HCT116 (cell line): Measurements from ENCODE around the gene NKX6-2. TPM values are rescaled to one million over a fixed set of nuclear protein-coding genes. Genes with fewer than 3 reads are reported as not detected.

ENCODE experiments used
- ATAC-seq: fragments of 200-7000 bp; cut with Tn5 transposase; 2 replicates; pipeline ENCODE4 v1.9.1; 2020; ENCODE audit warnings: mild to moderate bottlenecking, moderate library complexity
- BruUV-seq: library from RNA; stranded (reverse); fragments of 400-500 nt; replicated peaks from 2 replicates; lab custom pipeline; 2021; lab: Mats Ljungman, UMichigan
- CTCF ChIA-PET: fragments of 300-600 bp; sonication (Branson Sonifier 250); formaldehyde crosslinking; loops from one replicate; lab custom pipeline; 2021; ENCODE audit warnings: antibody characterized with exemption; lab: Charles Lee
- POLR2A ChIA-PET: fragments of 300-600, 350-600 bp; sonication (Branson Sonifier 250); formaldehyde crosslinking; loops from one replicate; lab custom pipeline; 2021; ENCODE audit warnings: antibody characterized with exemption; lab: Charles Lee
- RAD21 ChIA-PET, 2 experiments: fragments of 300-600 bp; sonication (Branson Sonifier 250); formaldehyde crosslinking; loops; one replicate each; lab custom pipeline; 2023; ENCODE audit warnings: low total read pairs in 2 of 2; ENCODE audit not compliant: uncharacterized antibody in 2 of 2, unreplicated experiment in 2 of 2, low non-redundant PET in 1 of 2; lab: Charles Lee
- DNase-seq: peaks from one replicate; pipeline ENCODE4 v3.0.0-alpha.2; 2010; ENCODE audit warnings: low read depth, low spot score
- H2AFZ ChIP-seq: fragments of 200-600 bp; shearing (Covaris generic), sonication (generic); 2 replicates; pipeline ENCODE4 v1.6.1; 2017; ENCODE audit warnings: low read depth, mixed run types, mixed read lengths, antibody characterized with exemption, low read length; ENCODE audit not compliant: poor library complexity, severe bottlenecking
- H3K27ac ChIP-seq: 2 replicates; pipeline ENCODE4 v1.5.1; 2012; ENCODE audit warnings: low read depth, low read length
- H3K27me3 ChIP-seq: fragments of 200-600 bp; sonication (generic); 2 replicates; pipeline ENCODE4 v1.6.1; 2016; ENCODE audit warnings: mixed run types, low read length, mixed read lengths; ENCODE audit not compliant: insufficient read depth
- H3K36me3 ChIP-seq, 2 experiments: fragments of 200-500 bp in 1 of 2; fragments of 200-600 bp in 1 of 2; sonication (Bioruptor generic) in 1 of 2; sonication (generic) in 1 of 2; 2 replicates each; pipeline versions ENCODE4 v1.5.1 to v1.6.1; 2014 to 2016; ENCODE audit warnings: low read length in 2 of 2, inconsistent platforms in 1 of 2, mixed read lengths in 1 of 2, mixed run types in 1 of 2; ENCODE audit not compliant: insufficient read depth in 2 of 2, control insufficient read depth in 1 of 2
- H3K4me1 ChIP-seq, 2 experiments: fragments of 200-600 bp in 1 of 2; sonication (generic) in 1 of 2; 2 replicates each; pipeline versions ENCODE4 v1.5.1 to v1.6.1; 2012 to 2017; ENCODE audit warnings: low read length in 2 of 2, inconsistent platforms in 1 of 2, mild to moderate bottlenecking in 1 of 2, mixed read lengths in 1 of 2, mixed run types in 1 of 2, moderate library complexity in 1 of 2; ENCODE audit not compliant: insufficient read depth in 2 of 2, control insufficient read depth in 1 of 2
- H3K4me2 ChIP-seq: fragments of 200-600 bp; sonication (generic); 2 replicates; pipeline ENCODE4 v1.6.1; 2017; ENCODE audit warnings: mixed run types, low read length, mixed read lengths
- H3K4me3 ChIP-seq, 2 experiments: fragments of 200-600 bp in 1 of 2; sonication (generic) in 1 of 2; replicated peaks in 1 of 2; 2 replicates each; pipeline ENCODE4 v1.5.1; 2011 to 2016; ENCODE audit warnings: low read length in 2 of 2, control low read depth in 1 of 2, low read depth in 1 of 2, mild to moderate bottlenecking in 1 of 2, mixed read lengths in 1 of 2, mixed run types in 1 of 2
- H3K79me2 ChIP-seq: fragments of 200-600 bp; sonication (generic); 2 replicates; pipeline ENCODE4 v1.6.1; 2017; ENCODE audit warnings: mild to moderate bottlenecking, mixed run types, low read length, moderate library complexity, mixed read lengths; ENCODE audit not compliant: insufficient read depth
- H3K9ac ChIP-seq: fragments of 200-600 bp; sonication (generic); 2 replicates; pipeline ENCODE4 v1.6.1; 2016; ENCODE audit warnings: low read length, mixed read lengths
- H3K9me2 ChIP-seq: fragments of 200-600 bp; sonication (generic), shearing (Covaris generic); 2 replicates; pipeline ENCODE4 v1.6.1; 2017; ENCODE audit warnings: mixed run types, mild to moderate bottlenecking, moderate library complexity; ENCODE audit not compliant: insufficient read depth
- H3K9me3 ChIP-seq, 2 experiments: fragments of 200-500 bp in 1 of 2; fragments of 200-600 bp in 1 of 2; sonication (Bioruptor generic) in 1 of 2; sonication (generic) in 1 of 2; 2 replicates each; pipeline ENCODE4 v1.6.1; 2014 to 2017; ENCODE audit warnings: low read length in 2 of 2, mixed read lengths in 2 of 2, inconsistent platforms in 1 of 2, low read depth in 1 of 2, mild to moderate bottlenecking in 1 of 2, mixed run types in 1 of 2, moderate library complexity in 1 of 2; ENCODE audit not compliant: control insufficient read depth in 1 of 2, insufficient read depth in 1 of 2
- H4K20me1 ChIP-seq: fragments of 200-600 bp; sonication (generic), shearing (Covaris generic); 2 replicates; pipeline ENCODE4 v1.6.1; 2017; ENCODE audit warnings: mixed run types, mild to moderate bottlenecking, moderate library complexity; ENCODE audit not compliant: insufficient read depth
- EGR1 ChIP-seq: IDR thresholded peaks from 2 replicates; pipeline ENCODE4 v1.6.1; 2012; ENCODE audit warnings: low read depth
- ELF1 ChIP-seq: IDR thresholded peaks from 2 replicates; pipeline ENCODE4 v1.6.1; 2012; ENCODE audit warnings: low read depth, borderline replicate concordance
- EZH2 ChIP-seq: fragments of 200-600 bp; sonication (generic); IDR thresholded peaks from 2 replicates; pipeline ENCODE4 v1.6.1; 2017; ENCODE audit warnings: antibody characterized with exemption, mixed run types
- EZH2phosphoT487 ChIP-seq: fragments of 200-600 bp; IDR thresholded peaks from 2 replicates; pipeline ENCODE4 v1.6.1; 2018; ENCODE audit warnings: antibody characterized with exemption, borderline replicate concordance
- JUND ChIP-seq: IDR thresholded peaks from 2 replicates; pipeline ENCODE4 v1.6.1; 2012
- RAD21 ChIP-seq: IDR thresholded peaks from 2 replicates; pipeline ENCODE4 v1.6.1; 2012; ENCODE audit warnings: low read depth, mild to moderate bottlenecking
- SRF ChIP-seq: IDR thresholded peaks from 2 replicates; pipeline ENCODE4 v1.6.1; 2012; ENCODE audit warnings: low read depth
- TCF7L2 ChIP-seq: IDR thresholded peaks from 2 replicates; pipeline ENCODE4 v1.7.0; 2011; ENCODE audit warnings: borderline replicate concordance, inconsistent platforms; ENCODE audit not compliant: insufficient read depth, insufficient read length; ENCODE audit errors: extremely low read depth
- YY1 ChIP-seq: IDR thresholded peaks from 2 replicates; pipeline ENCODE4 v1.6.1; 2011; ENCODE audit warnings: low read length, low read depth, moderate library complexity, mild to moderate bottlenecking; ENCODE audit not compliant: insufficient replicate concordance; ENCODE audit errors: extremely low read depth
- ZNF274 ChIP-seq: fragments of 200-500 bp; sonication (Bioruptor generic); IDR thresholded peaks from 2 replicates; pipeline ENCODE4 v1.6.1; 2014; ENCODE audit warnings: mild to moderate bottlenecking, low read depth, low read length, inconsistent platforms
- intact Hi-C: fragments of 100-400 bp; cut with micrococcal nuclease; formaldehyde crosslinking; loops from 2 replicates; pipeline ENCODE4 v1.10.0; 2022
- total RNA-seq: library from RNA; stranded (reverse); gene quantifications from one replicate; pipeline ENCODE4 v1.2.1, GENCODE V29; 2021; ENCODE audit not compliant: unreplicated experiment
- TF ChIP-seq, protein P1 (sequence below): IDR thresholded peaks from 2 replicates; pipeline ENCODE4 v1.6.1; 2012
- TF ChIP-seq, protein P2 (sequence below): IDR thresholded peaks from 2 replicates; pipeline ENCODE4 v1.6.1; 2012
- TF ChIP-seq, protein P3 (sequence below): IDR thresholded peaks from 2 replicates; pipeline ENCODE4 v1.6.1; 2011; ENCODE audit warnings: mild to moderate bottlenecking, low read length, moderate library complexity; ENCODE audit not compliant: insufficient replicate concordance; ENCODE audit errors: extremely low read depth

The NKX6-2 gene
- total RNA-seq, 1 experiment from 2014 or later: not detected

DNA sequence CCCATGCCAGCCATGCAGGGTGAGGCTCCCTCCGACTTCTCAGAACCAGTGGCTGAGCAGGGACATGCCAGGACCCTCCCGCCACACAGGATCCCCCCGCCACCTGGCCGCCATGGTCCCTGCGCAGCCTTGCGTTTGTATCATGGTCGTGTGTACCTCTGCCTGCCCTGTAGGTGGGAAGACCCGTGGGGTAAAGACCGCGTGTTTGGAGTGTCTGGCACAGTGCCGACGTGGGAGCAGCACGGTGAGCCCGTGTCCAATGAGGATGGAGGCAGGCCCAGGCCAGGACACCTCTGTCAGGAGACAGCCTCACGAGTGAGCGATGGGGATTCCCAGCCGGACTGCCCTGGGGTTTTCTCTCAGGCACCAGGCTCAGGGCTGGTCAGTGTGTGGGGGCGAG lies 31.9 kb downstream of the NKX6-2 start:
- no peak for TF ChIP-seq EGR1
- Histone ChIP-seq H3K27me3 (no peaks in the 10 kb centered on the region), H3K9me3 (no peaks in the 10 kb centered on the region), H3K4me2 (no peak overlapping the region), H3K4me1 (no peaks in the 10 kb centered on the region), H3K4me3 (no peak overlapping the region), H3K27ac (no peak overlapping the region), H4K20me1 (no peaks in the 10 kb centered on the region), H2AFZ (no peak overlapping the region), H3K79me2 (no peaks in the 10 kb centered on the region), H3K9me2 (no peaks in the 10 kb centered on the region), H3K36me3 (no peaks in the 10 kb centered on the region), H3K9ac (no peak overlapping the region)
- no TSS peak for BruUV-seq
- RAD21 ChIA-PET: no interaction called here
- POLR2A ChIA-PET: no interaction called here
- DNase-seq (no peak), ATAC-seq (no peak)
- intact Hi-C loops: no loop called here
- CTCF ChIA-PET: no interaction called here

DNA sequence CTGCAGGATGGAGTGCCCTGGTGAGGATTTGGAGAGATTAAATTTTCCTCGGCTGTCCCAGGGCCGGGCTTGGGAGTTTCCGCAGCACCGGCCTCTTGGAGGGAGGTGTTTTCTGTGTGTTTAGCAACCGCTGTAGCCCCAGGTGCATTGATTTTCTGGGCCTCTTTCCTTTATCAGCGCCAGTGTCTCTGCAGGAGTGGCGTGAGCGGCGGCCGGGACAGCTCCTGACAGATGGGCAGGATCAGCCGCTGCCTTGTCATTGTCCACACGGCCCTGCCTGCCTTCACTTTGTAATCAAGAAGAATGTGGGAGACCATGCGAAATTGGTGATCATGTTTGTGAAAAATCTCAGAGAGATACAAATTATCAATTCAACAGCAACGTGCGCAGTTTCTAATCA lies 32.4 kb downstream of the NKX6-2 start:
- no peak overlapping the region for H2AFZ ChIP-seq
- H3K27me3 ChIP-seq: no peaks in the 10 kb centered on the region
- CTCF ChIA-PET: no interaction called here
- H3K27ac ChIP-seq: no peak overlapping the region
- no peaks in the 10 kb centered on the region for H3K9me2 ChIP-seq
- H4K20me1 ChIP-seq: no peaks in the 10 kb centered on the region
- POLR2A ChIA-PET: no interaction called here
- H3K79me2 ChIP-seq: no peaks in the 10 kb centered on the region
- DNase-seq: no peak
- no peaks in the 10 kb centered on the region for H3K9me3 ChIP-seq
- H3K9ac ChIP-seq: no peak overlapping the region
- TF ChIP-seq ZNF274: no peak
- no peak for TF ChIP-seq TCF7L2
- RAD21 ChIA-PET: no interaction called here
- no peaks in the 10 kb centered on the region for H3K36me3 ChIP-seq
- H3K4me3 ChIP-seq: no peak overlapping the region
- ATAC-seq: no peak
- no peaks in the 10 kb centered on the region for H3K4me1 ChIP-seq
- H3K4me2 ChIP-seq: no peak overlapping the region
- intact Hi-C loops: no loop called here
- no TSS peak for BruUV-seq

DNA sequence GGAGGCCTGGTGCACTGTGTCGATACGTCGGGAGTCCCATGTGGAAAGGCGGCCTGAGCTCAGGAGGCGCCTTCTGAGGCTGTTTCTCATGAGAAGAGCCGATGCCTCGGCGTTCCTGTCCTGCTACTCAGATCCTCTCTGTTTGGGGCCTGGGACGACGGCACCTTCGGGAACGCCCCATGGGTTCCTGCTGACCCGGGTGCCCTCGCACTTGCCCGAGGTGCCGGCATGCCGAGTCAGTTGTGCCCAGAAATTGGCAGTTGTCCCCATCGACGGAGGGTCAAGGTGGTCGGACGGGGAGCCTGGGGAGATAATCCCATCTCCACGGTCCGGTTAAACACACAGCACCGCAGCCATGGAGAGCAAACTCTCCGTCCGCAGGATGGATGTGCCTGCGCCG lies 33.0 kb downstream of the NKX6-2 start:
- CTCF ChIA-PET: no interaction called here
- Histone ChIP-seq H3K9me3 (no peaks in the 10 kb centered on the region), H3K36me3 (no peaks in the 10 kb centered on the region), H3K79me2 (no peaks in the 10 kb centered on the region), H2AFZ (no peak overlapping the region), H3K4me1 (no peaks in the 10 kb centered on the region), H3K9ac (no peak overlapping the region), H3K27me3 (no peaks in the 10 kb centered on the region), H3K4me2 (no peak overlapping the region), H3K4me3 (no peak overlapping the region), H3K9me2 (no peaks in the 10 kb centered on the region), H4K20me1 (no peaks in the 10 kb centered on the region), H3K27ac (no peak overlapping the region)
- RAD21 ChIA-PET: no interaction called here
- intact Hi-C loops: no loop called here
- POLR2A ChIA-PET: no interaction called here
- BruUV-seq: no TSS peak
- ATAC-seq: no peak
- no peak for DNase-seq
- TF ChIP-seq, protein P1, sequence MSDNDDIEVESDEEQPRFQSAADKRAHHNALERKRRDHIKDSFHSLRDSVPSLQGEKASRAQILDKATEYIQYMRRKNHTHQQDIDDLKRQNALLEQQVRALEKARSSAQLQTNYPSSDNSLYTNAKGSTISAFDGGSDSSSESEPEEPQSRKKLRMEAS: no peak
- no peak for TF ChIP-seq YY1
- no peak for TF ChIP-seq SRF
- TF ChIP-seq EZH2: no peak
- TF ChIP-seq, protein P2, sequence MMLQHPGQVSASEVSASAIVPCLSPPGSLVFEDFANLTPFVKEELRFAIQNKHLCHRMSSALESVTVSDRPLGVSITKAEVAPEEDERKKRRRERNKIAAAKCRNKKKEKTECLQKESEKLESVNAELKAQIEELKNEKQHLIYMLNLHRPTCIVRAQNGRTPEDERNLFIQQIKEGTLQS: no peak
- TF ChIP-seq, protein P3, sequence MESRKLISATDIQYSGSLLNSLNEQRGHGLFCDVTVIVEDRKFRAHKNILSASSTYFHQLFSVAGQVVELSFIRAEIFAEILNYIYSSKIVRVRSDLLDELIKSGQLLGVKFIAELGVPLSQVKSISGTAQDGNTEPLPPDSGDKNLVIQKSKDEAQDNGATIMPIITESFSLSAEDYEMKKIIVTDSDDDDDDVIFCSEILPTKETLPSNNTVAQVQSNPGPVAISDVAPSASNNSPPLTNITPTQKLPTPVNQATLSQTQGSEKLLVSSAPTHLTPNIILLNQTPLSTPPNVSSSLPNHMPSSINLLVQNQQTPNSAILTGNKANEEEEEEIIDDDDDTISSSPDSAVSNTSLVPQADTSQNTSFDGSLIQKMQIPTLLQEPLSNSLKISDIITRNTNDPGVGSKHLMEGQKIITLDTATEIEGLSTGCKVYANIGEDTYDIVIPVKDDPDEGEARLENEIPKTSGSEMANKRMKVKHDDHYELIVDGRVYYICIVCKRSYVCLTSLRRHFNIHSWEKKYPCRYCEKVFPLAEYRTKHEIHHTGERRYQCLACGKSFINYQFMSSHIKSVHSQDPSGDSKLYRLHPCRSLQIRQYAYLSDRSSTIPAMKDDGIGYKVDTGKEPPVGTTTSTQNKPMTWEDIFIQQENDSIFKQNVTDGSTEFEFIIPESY: no peak
- TF ChIP-seq ELF1: no peak
- TF ChIP-seq RAD21: no peak
- no peak for TF ChIP-seq JUND
- TF ChIP-seq EZH2phosphoT487: no peak
